Loucy (cell line): Measurements from ENCODE around the gene MDFI.

ENCODE experiments used
- H2AFZ ChIP-seq: fragments of 200-600 bp; sonication (generic); 2 replicates; pipeline ENCODE4 v1.6.0; 2016; ENCODE audit warnings: antibody characterized with exemption, mild to moderate bottlenecking, low read length, moderate library complexity
- H3F3A ChIP-seq: fragments of 200-600 bp; 2 replicates; pipeline ENCODE4 v1.6.0; 2016; ENCODE audit warnings: antibody characterized with exemption, low read depth, mild to moderate bottlenecking
- H3K27me3 ChIP-seq: fragments of 200-600 bp; sonication (generic); 2 replicates; pipeline ENCODE4 v1.6.1; 2014; ENCODE audit warnings: low read length, mild to moderate bottlenecking; ENCODE audit not compliant: insufficient read depth, poor library complexity, severe bottlenecking
- H3K36me3 ChIP-seq: fragments of 200-600 bp; sonication (generic); 2 replicates; pipeline ENCODE4 v1.6.1; 2016; ENCODE audit warnings: low read length; ENCODE audit not compliant: insufficient read depth
- H3K4me1 ChIP-seq: fragments of 200-600 bp; sonication (generic); 2 replicates; pipeline ENCODE4 v1.5.1; 2014; ENCODE audit warnings: low read length, mild to moderate bottlenecking; ENCODE audit not compliant: insufficient read depth, poor library complexity, severe bottlenecking
- H3K4me2 ChIP-seq: fragments of 200-600 bp; sonication (generic); 2 replicates; pipeline ENCODE4 v1.6.0; 2014; ENCODE audit warnings: antibody characterized with exemption, low read length, low read depth, mild to moderate bottlenecking; ENCODE audit not compliant: poor library complexity, severe bottlenecking
- H3K4me3 ChIP-seq: fragments of 200-600 bp; sonication (generic); 2 replicates; pipeline ENCODE4 v1.5.1; 2014; ENCODE audit warnings: low read length, mild to moderate bottlenecking, mixed read lengths; ENCODE audit not compliant: poor library complexity, severe bottlenecking
- H3K79me2 ChIP-seq: fragments of 200-600 bp; sonication (generic); 2 replicates; pipeline ENCODE4 v1.6.1; 2014; ENCODE audit warnings: low read length; ENCODE audit not compliant: insufficient read depth
- H3K9ac ChIP-seq: fragments of 200-600 bp; sonication (generic); 2 replicates; pipeline ENCODE4 v1.6.0; 2014; ENCODE audit warnings: mild to moderate bottlenecking, low read depth, low read length, moderate library complexity; ENCODE audit not compliant: poor library complexity, severe bottlenecking
- H3K9me2 ChIP-seq: fragments of 200-600 bp; sonication (generic); replicated peaks from 2 replicates; pipeline ENCODE4 v1.6.1; 2016; ENCODE audit warnings: low read depth, low read length, mixed read lengths
- H3K9me3 ChIP-seq: fragments of 200-600 bp; sonication (generic); 2 replicates; pipeline ENCODE4 v1.6.1; 2014; ENCODE audit warnings: mild to moderate bottlenecking, antibody characterized with exemption, low read length, low read depth; ENCODE audit not compliant: insufficient read depth
- H4K20me1 ChIP-seq: fragments of 200-600 bp; sonication (generic); 2 replicates; pipeline ENCODE4 v1.6.0; 2014; ENCODE audit warnings: antibody characterized with exemption, low read length, mild to moderate bottlenecking; ENCODE audit not compliant: insufficient read depth, poor library complexity, severe bottlenecking
- EZH2phosphoT487 ChIP-seq: fragments of 200-600 bp; IDR thresholded peaks from 2 replicates; pipeline ENCODE4 v1.6.1; 2018; ENCODE audit warnings: antibody characterized with exemption, mild to moderate bottlenecking, moderate library complexity, borderline replicate concordance
- TF ChIP-seq, protein P1 (sequence below): fragments of 200-600 bp; sonication (generic); conservative IDR thresholded peaks from 2 replicates; pipeline ENCODE4 v1.5.1; 2014; ENCODE audit warnings: mild to moderate bottlenecking, antibody characterized with exemption, low read length

Gene MDFI

DNA sequence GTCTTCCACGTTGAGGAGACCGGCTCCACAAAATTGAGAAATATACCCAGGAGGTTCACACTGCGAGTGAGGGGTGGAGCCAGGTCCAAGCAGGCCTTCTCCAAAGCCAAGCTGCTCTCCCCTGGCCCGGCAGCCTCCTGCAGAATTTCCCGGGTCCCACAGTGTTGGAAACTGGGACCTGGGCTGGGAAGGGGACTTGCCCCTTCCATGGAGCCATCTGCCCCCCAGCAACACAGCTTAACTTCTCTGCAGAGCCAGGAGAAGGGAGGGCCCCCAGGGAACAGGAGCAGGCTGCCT lies 35.4 kb downstream of the MDFI start:
- H3F3A ChIP-seq = no peaks in the 10 kb centered on the region
- H4K20me1 ChIP-seq = no peaks in the 10 kb centered on the region
- no peak overlapping the region for H3K4me2 ChIP-seq
- no peaks in the 10 kb centered on the region for H3K27me3 ChIP-seq
- no peak overlapping the region for H3K9ac ChIP-seq
- H3K9me3 ChIP-seq = no peaks in the 10 kb centered on the region
- H3K4me3 ChIP-seq = no peak overlapping the region
- peaks cover 10% of the 10 kb centered on the region for H3K4me1 ChIP-seq
- H3K36me3 ChIP-seq = no peaks in the 10 kb centered on the region
- no peaks in the 10 kb centered on the region for H3K79me2 ChIP-seq
- no peaks in the 10 kb centered on the region for H3K9me2 ChIP-seq
- TF ChIP-seq EZH2phosphoT487 = no peak
- TF ChIP-seq, protein P1, sequence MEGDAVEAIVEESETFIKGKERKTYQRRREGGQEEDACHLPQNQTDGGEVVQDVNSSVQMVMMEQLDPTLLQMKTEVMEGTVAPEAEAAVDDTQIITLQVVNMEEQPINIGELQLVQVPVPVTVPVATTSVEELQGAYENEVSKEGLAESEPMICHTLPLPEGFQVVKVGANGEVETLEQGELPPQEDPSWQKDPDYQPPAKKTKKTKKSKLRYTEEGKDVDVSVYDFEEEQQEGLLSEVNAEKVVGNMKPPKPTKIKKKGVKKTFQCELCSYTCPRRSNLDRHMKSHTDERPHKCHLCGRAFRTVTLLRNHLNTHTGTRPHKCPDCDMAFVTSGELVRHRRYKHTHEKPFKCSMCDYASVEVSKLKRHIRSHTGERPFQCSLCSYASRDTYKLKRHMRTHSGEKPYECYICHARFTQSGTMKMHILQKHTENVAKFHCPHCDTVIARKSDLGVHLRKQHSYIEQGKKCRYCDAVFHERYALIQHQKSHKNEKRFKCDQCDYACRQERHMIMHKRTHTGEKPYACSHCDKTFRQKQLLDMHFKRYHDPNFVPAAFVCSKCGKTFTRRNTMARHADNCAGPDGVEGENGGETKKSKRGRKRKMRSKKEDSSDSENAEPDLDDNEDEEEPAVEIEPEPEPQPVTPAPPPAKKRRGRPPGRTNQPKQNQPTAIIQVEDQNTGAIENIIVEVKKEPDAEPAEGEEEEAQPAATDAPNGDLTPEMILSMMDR = no peak
- no peak overlapping the region for H2AFZ ChIP-seq

DNA sequence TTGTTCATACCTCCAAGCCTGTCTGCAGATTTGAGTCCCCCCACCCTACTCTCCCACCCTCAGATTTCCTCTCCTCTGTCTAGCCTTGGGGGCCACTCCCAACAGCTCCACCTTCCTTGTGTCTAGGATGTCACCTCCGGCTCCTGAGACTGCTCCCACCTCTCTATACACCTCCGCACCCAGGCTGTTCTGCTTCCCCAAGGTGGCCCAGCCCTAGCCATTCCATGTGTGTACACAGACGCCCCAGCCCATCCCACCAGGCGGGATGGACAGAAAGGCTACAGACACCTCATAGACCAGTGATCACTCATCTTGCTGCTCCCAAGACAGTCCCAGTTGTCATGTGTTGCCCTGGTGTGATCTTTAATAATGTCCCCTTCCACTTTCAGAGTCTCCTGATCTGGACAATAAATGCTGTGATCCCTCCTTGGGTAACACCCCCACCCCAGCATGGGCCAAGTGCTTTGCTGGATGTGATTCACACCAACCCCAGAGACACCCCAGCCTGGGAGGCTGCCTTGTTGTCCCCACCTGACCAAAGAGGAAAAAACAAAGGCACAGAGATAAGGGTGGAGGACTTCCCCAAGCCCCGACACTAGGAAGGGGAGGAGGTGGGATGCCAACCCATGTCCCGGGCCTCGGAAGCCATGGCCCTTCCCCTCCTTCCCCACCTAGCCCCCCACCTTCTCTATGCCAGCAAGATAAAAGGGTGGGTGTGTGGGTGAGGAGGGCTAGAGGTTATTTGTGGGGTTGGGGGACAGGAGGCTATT lies 36.1 kb downstream of the MDFI start:
- H3K27me3 ChIP-seq = no peaks in the 10 kb centered on the region
- H3K36me3 ChIP-seq = no peaks in the 10 kb centered on the region
- H2AFZ ChIP-seq = no peak overlapping the region
- no peaks in the 10 kb centered on the region for H4K20me1 ChIP-seq
- no peak overlapping the region for H3K4me3 ChIP-seq
- H3K79me2 ChIP-seq = no peaks in the 10 kb centered on the region
- H3K9ac ChIP-seq = no peak overlapping the region
- H3K4me1 ChIP-seq = peaks cover 10% of the 10 kb centered on the region
- no peaks in the 10 kb centered on the region for H3K9me3 ChIP-seq
- H3K4me2 ChIP-seq = no peak overlapping the region
- H3K9me2 ChIP-seq = no peaks in the 10 kb centered on the region
- no peaks in the 10 kb centered on the region for H3F3A ChIP-seq
- TF ChIP-seq, protein P1 = no peak
- TF ChIP-seq EZH2phosphoT487 = no peak

DNA sequence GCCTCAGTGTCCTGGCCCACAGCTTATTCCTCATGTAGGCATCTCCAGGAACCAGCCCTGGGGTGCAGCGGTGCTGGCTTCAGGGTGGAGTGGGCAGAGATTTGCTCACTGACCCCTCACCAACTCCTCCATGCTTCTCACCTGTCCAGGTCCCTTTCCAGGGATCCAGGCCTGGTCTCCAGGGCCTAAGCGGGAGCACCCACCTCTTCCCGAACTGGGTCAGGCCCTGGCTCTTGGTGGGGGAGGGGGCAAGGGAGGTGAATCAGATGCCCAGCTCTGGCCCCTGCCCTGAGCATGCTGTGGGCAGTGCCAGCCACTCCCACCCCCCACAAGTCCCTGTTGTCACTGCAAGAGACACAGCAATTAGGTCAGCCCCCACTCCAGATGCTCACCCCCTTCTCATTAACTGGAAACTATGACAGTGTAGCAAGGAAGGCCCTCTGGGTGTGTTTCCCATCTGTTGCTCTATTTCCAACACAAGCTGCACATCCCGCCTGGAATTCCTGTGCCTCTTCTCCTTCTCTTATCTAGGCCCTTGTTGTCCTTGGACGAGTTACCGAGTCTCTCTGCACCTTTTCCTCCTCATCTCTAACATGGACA lies 37.0 kb downstream of the MDFI start:
- Histone ChIP-seq H3K4me1 (peaks cover 14% of the 10 kb centered on the region), H3K4me2 (no peak overlapping the region), H3K9me3 (no peaks in the 10 kb centered on the region), H2AFZ (no peak overlapping the region), H3K4me3 (no peak overlapping the region), H3K79me2 (no peaks in the 10 kb centered on the region), H3K27me3 (no peaks in the 10 kb centered on the region), H3K36me3 (no peaks in the 10 kb centered on the region), H3F3A (no peaks in the 10 kb centered on the region), H3K9me2 (no peaks in the 10 kb centered on the region), H4K20me1 (no peaks in the 10 kb centered on the region), H3K9ac (no peak overlapping the region)
- TF ChIP-seq, protein P1 = no peak
- TF ChIP-seq EZH2phosphoT487 = no peak
